ENCODE measurements around the gene TBX6.
A peak's percentile ranks its signal among the peaks of the same experiment; 100 is the strongest.
"Not testable (repeated sequence)": the region's sequence is repeated elsewhere in the genome, so short reads cannot be mapped to it uniquely, and the experiment has no call there.

The TBX6 gene

GRCh38 chr16:30091474-30092372 is at the start of gene TBX6:
Gene TBX6 (minus strand): TSS chr16:30091924. CDS start chr16:30091193, 731 bp downstream.
- peak; percentile 94 for DNase-seq

GRCh38 chr16:30139583-30140481 is 48.1 kb upstream of the TBX6 start:
- no peak for DNase-seq

- no peak for DNase-seq
These were observed 46.2 kb upstream of the TBX6 start for GRCh38 chr16:30137897-30138296.

GRCh38 chr16:30136971-30137605 is 45.4 kb upstream of the TBX6 start:
- no peak for DNase-seq

GRCh38 chr16:30132591-30132990 is 40.9 kb upstream of the TBX6 start:
- no peak for DNase-seq

GRCh38 chr16:30131869-30132475 is 40.2 kb upstream of the TBX6 start:
- no peak for DNase-seq

- DNase-seq, result no peak
These were observed 36.3 kb upstream of the TBX6 start for GRCh38 chr16:30127993-30128392.

GRCh38 chr16:30125690-30126089 is 34.0 kb upstream of the TBX6 start:
- not testable (repeated sequence) for DNase-seq

GRCh38 chr16:30124985-30125379 is 33.3 kb upstream of the TBX6 start:
- no peak for DNase-seq

GRCh38 chr16:30122604-30123160 is 31.0 kb upstream of the TBX6 start:
- no peak for DNase-seq

- DNase-seq, result peak; percentile 72
These were observed 30.2 kb upstream of the TBX6 start for GRCh38 chr16:30121741-30122571.

GRCh38 chr16:30120340-30121105 is 28.8 kb upstream of the TBX6 start:
- DNase-seq, result no peak

- no peak for DNase-seq
These were observed 27.7 kb upstream of the TBX6 start for GRCh38 chr16:30119428-30119827.

- no peak for DNase-seq
These were observed 26.0 kb upstream of the TBX6 start for GRCh38 chr16:30117768-30118167.

- DNase-seq, result no peak
These were observed 24.8 kb upstream of the TBX6 start for GRCh38 chr16:30116291-30117207.

GRCh38 chr16:30115238-30115637 is 23.5 kb upstream of the TBX6 start:
- DNase-seq, result no peak

- not testable (repeated sequence) for DNase-seq
These were observed 23.1 kb upstream of the TBX6 start for GRCh38 chr16:30114833-30115232.

- DNase-seq, result no peak
These were observed 22.7 kb upstream of the TBX6 start for GRCh38 chr16:30114411-30114810.

GRCh38 chr16:30113711-30114333 is 22.1 kb upstream of the TBX6 start:
- no peak for DNase-seq

Measured in right hindlimb (tissue), 1 donor.